K562 (cell line): ENCODE measurements around the gene EWSR1. TPM values are rescaled to one million over a fixed set of nuclear protein-coding genes. Genes with fewer than 3 reads are reported as not detected.
A peak's percentile ranks its signal among the peaks of the same experiment; 100 is the strongest.

Experiments used
- BCL6 ChIP-seq: fragments of 250-450 bp; sonication (Bioruptor Pico); IDR thresholded peaks from 2 replicates; pipeline ENCODE4 v1.4.0; 2020
- CCNT2 ChIP-seq: IDR thresholded peaks from 2 replicates; pipeline ENCODE4 v1.6.1; 2011; ENCODE audit warnings: borderline replicate concordance, low read depth, mild to moderate bottlenecking, moderate library complexity, mixed read lengths, low read length; ENCODE audit not compliant: insufficient read length; ENCODE audit errors: extremely low read depth
- CHD1 ChIP-seq: fragments of 200-600 bp; sonication (generic); IDR thresholded peaks from one replicate; pipeline ENCODE4 v1.6.1; 2012; ENCODE audit warnings: mild to moderate bottlenecking, moderate library complexity, low read length, inconsistent platforms
- DMBX1 ChIP-seq: fragments of 250-450 bp; sonication (Bioruptor Pico); IDR thresholded peaks from 2 replicates; pipeline ENCODE4 v1.8.0; 2022; ENCODE audit warnings: inconsistent platforms, mild to moderate bottlenecking, moderate library complexity, borderline replicate concordance
- FOXP1 ChIP-seq: sonication (generic); formaldehyde crosslinking; IDR thresholded peaks from 2 replicates; pipeline ENCODE4 v1.8.0; 2022; ENCODE audit warnings: mild to moderate bottlenecking, missing genetic modification reagents
- L3MBTL2 ChIP-seq: fragments of 450-650 bp; IDR thresholded peaks from 2 replicates; pipeline ENCODE4 v1.6.1; 2016; ENCODE audit warnings: mild to moderate bottlenecking, moderate library complexity
- NR3C1 ChIP-seq: sonication (generic); formaldehyde crosslinking; IDR thresholded peaks from 2 replicates; pipeline ENCODE4 v1.8.1; 2022; ENCODE audit warnings: missing genetic modification reagents
- NR4A1 ChIP-seq, 2 experiments: fragments of 250-450 bp in 1 of 2; fragments of 450-650 bp in 1 of 2; sonication (Bioruptor Pico) in 1 of 2; IDR thresholded peaks; 2 replicates each; pipeline versions ENCODE4 v1.4.0 to v1.6.1; 2016 to 2020; ENCODE audit warnings: mild to moderate bottlenecking in 2 of 2, missing compliant biosample characterization in 1 of 2, missing genetic modification characterization in 1 of 2, moderate library complexity in 1 of 2
- POU5F1 ChIP-seq: fragments of 150-350 bp; IDR thresholded peaks from 2 replicates; pipeline ENCODE4 v1.6.1; 2014; ENCODE audit warnings: borderline replicate concordance, low read length, low read depth, mild to moderate bottlenecking; ENCODE audit not compliant: partially characterized antibody
- RB1 ChIP-seq: fragments of 450-650 bp; IDR thresholded peaks from 2 replicates; pipeline ENCODE4 v1.6.1; 2017; ENCODE audit warnings: low read depth, mild to moderate bottlenecking
- ZBTB8A ChIP-seq: fragments of 450-650 bp; IDR thresholded peaks from 2 replicates; pipeline ENCODE4 v1.6.1; 2018; ENCODE audit warnings: mild to moderate bottlenecking, moderate library complexity; ENCODE audit not compliant: partially characterized antibody
- polyA plus RNA-seq, 8 experiments: library from polyadenylated mRNA; depleted of rRNA in 4 of 8; stranded (reverse) in 5 of 8; unstranded in 3 of 8; fragments of >200 nt; fragmentation: Nextera tagmentation in 2 of 8; fragmentation: Illumina TruSeq in 1 of 8; extraction: Ambion mirVana in 2 of 8; extraction: Trizol in 1 of 8; gene quantifications; 2 replicates each; pipeline versions ENCODE4 v1.2.1 to v1.2.3, GENCODE V29; 2011 to 2014; ENCODE audit warnings: inconsistent platforms in 1 of 8, missing spikeins in 1 of 8
- total RNA-seq, 7 experiments: library from RNA; depleted of rRNA in 6 of 7; stranded (reverse); fragments of >200 nt in 6 of 7; fragmentation: Illumina TruSeq in 2 of 7; extraction: Trizol in 2 of 7; gene quantifications; 2 replicates each; pipeline versions ENCODE4 v1.2.1 to v1.2.3, GENCODE V29; 2011 to 2021; ENCODE audit warnings: low replicate concordance in 1 of 7
- TF ChIP-seq, protein P1 (sequence below), 2 experiments: IDR thresholded peaks; 2 replicates each; pipeline ENCODE4 v1.6.1; 2012; ENCODE audit warnings: improper control_type of control experiment in 2 of 2, low read depth in 2 of 2, low read length in 2 of 2, borderline replicate concordance in 1 of 2
- TF ChIP-seq, protein P2 (sequence below): fragments of 450-650 bp; IDR thresholded peaks from 2 replicates; pipeline ENCODE4 v1.6.1; 2017; ENCODE audit warnings: antibody characterized with exemption, mild to moderate bottlenecking
- TF ChIP-seq, protein P3 (sequence below): sonication (generic); formaldehyde crosslinking; IDR thresholded peaks from 2 replicates; pipeline ENCODE4 v1.8.0; 2022; ENCODE audit warnings: missing genetic modification reagents, mild to moderate bottlenecking, borderline replicate concordance
- TF ChIP-seq, protein P4 (sequence below), 2 experiments: fragments of 450-650 bp; conservative IDR thresholded peaks; 2 replicates each; pipeline ENCODE4 v1.6.1; 2017; ENCODE audit warnings: mild to moderate bottlenecking in 2 of 2, moderate library complexity in 2 of 2

The EWSR1 gene
- total and polyA plus RNA-seq, 9 of the 15 experiments (the other 6 are each of a cell fraction or from before 2014, with no cell fraction given) = 83.3 to 450 (median 239) TPM

DNA sequence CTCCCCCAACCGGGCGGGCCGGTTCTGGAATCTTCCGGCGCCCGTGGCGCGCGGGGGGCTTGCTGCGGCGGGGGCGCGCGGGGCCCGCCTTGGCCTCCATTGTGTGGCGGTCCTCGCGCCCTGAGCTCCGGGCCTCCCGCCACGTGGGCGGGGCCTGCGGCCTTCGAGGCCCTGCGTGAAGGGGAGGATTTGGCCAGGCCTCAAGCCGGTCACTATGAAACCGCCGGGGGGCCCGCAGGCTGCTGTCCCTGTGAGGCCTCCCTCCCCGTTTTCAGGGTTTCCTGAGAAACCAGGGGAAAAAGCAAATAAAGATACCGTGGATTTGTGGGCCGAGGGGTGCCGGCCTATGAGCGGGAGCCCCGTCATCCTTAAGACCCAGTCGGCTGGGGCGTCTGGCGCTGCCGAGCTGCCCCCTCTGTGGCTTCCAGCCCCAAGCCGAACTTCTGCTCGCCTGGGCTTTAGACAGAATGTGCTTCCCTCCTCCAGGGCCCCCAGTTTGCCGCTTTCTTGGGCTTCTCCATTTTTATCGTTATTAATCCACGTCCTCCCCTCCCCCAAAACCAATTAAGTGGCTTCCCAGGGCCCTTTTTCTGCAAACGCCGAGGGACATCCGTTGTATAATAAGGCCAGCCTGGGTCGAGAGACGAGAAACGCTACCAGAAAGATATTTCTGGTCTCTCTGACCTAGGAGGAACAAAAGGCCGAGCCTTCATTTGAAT is 602 bp downstream of the EWSR1 start (continued):
- TF ChIP-seq, protein P1, sequence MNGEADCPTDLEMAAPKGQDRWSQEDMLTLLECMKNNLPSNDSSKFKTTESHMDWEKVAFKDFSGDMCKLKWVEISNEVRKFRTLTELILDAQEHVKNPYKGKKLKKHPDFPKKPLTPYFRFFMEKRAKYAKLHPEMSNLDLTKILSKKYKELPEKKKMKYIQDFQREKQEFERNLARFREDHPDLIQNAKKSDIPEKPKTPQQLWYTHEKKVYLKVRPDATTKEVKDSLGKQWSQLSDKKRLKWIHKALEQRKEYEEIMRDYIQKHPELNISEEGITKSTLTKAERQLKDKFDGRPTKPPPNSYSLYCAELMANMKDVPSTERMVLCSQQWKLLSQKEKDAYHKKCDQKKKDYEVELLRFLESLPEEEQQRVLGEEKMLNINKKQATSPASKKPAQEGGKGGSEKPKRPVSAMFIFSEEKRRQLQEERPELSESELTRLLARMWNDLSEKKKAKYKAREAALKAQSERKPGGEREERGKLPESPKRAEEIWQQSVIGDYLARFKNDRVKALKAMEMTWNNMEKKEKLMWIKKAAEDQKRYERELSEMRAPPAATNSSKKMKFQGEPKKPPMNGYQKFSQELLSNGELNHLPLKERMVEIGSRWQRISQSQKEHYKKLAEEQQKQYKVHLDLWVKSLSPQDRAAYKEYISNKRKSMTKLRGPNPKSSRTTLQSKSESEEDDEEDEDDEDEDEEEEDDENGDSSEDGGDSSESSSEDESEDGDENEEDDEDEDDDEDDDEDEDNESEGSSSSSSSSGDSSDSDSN (IDR thresholded peaks at IDR 0.05; ENCODE audit: borderline replicate concordance in 1 of 2, low read depth in 2 of 2, low read length in 2 of 2) = 0 out of 4 replicates have a peak, but pooled peaks of 1 of the 2 experiments have one; percentile 60
- TF ChIP-seq DMBX1 (CRISPR knock-in tag) (peak; percentile 67; the same call in 1 of the 2 replicates), NR4A1 (CRISPR knock-in tag; IDR thresholded peaks at IDR 0.05) (no peak), NR4A1 (tag; IDR thresholded peaks at IDR 0.05) (0 out of 2 replicates have a peak, but pooled peaks have one; percentile 19), CCNT2 (peak; percentile 42), ZBTB8A (no peak), FOXP1 (CRISPR knock-in tag) (no peak; the same call in 1 of the 2 replicates), CHD1 (peak; percentile 22), BCL6 (no peak), L3MBTL2 (peak; percentile 98), RB1 (peak; percentile 21), NR3C1 (0 out of 2 replicates have a peak, but pooled peaks have one; percentile 34), POU5F1 (no peak)
- TF ChIP-seq, protein P2, sequence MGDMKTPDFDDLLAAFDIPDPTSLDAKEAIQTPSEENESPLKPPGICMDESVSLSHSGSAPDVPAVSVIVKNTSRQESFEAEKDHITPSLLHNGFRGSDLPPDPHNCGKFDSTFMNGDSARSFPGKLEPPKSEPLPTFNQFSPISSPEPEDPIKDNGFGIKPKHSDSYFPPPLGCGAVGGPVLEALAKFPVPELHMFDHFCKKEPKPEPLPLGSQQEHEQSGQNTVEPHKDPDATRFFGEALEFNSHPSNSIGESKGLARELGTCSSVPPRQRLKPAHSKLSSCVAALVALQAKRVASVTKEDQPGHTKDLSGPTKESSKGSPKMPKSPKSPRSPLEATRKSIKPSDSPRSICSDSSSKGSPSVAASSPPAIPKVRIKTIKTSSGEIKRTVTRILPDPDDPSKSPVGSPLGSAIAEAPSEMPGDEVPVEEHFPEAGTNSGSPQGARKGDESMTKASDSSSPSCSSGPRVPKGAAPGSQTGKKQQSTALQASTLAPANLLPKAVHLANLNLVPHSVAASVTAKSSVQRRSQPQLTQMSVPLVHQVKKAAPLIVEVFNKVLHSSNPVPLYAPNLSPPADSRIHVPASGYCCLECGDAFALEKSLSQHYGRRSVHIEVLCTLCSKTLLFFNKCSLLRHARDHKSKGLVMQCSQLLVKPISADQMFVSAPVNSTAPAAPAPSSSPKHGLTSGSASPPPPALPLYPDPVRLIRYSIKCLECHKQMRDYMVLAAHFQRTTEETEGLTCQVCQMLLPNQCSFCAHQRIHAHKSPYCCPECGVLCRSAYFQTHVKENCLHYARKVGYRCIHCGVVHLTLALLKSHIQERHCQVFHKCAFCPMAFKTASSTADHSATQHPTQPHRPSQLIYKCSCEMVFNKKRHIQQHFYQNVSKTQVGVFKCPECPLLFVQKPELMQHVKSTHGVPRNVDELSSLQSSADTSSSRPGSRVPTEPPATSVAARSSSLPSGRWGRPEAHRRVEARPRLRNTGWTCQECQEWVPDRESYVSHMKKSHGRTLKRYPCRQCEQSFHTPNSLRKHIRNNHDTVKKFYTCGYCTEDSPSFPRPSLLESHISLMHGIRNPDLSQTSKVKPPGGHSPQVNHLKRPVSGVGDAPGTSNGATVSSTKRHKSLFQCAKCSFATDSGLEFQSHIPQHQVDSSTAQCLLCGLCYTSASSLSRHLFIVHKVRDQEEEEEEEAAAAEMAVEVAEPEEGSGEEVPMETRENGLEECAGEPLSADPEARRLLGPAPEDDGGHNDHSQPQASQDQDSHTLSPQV = peak; percentile 92
- TF ChIP-seq, protein P3, sequence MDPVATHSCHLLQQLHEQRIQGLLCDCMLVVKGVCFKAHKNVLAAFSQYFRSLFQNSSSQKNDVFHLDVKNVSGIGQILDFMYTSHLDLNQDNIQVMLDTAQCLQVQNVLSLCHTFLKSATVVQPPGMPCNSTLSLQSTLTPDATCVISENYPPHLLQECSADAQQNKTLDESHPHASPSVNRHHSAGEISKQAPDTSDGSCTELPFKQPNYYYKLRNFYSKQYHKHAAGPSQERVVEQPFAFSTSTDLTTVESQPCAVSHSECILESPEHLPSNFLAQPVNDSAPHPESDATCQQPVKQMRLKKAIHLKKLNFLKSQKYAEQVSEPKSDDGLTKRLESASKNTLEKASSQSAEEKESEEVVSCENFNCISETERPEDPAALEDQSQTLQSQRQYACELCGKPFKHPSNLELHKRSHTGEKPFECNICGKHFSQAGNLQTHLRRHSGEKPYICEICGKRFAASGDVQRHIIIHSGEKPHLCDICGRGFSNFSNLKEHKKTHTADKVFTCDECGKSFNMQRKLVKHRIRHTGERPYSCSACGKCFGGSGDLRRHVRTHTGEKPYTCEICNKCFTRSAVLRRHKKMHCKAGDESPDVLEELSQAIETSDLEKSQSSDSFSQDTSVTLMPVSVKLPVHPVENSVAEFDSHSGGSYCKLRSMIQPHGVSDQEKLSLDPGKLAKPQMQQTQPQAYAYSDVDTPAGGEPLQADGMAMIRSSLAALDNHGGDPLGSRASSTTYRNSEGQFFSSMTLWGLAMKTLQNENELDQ (CRISPR knock-in tag) = 0 out of 2 replicates have a peak, but pooled peaks have one; percentile 26
- TF ChIP-seq, protein P4, sequence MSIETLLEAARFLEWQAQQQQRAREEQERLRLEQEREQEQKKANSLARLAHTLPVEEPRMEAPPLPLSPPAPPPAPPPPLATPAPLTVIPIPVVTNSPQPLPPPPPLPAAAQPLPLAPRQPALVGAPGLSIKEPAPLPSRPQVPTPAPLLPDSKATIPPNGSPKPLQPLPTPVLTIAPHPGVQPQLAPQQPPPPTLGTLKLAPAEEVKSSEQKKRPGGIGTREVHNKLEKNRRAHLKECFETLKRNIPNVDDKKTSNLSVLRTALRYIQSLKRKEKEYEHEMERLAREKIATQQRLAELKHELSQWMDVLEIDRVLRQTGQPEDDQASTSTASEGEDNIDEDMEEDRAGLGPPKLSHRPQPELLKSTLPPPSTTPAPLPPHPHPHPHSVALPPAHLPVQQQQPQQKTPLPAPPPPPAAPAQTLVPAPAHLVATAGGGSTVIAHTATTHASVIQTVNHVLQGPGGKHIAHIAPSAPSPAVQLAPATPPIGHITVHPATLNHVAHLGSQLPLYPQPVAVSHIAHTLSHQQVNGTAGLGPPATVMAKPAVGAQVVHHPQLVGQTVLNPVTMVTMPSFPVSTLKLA (conservative IDR thresholded peaks at IDR 0.05) = 0 out of 4 replicates have a peak, but pooled peaks of 1 of the 2 experiments have one; percentile 6
